Measurements from ENCODE around the gene DCP1A. TPM values are rescaled to one million over a fixed set of nuclear protein-coding genes. Genes with fewer than 3 reads are reported as not detected.
A peak's percentile ranks its signal among the peaks of the same experiment; 100 is the strongest.

Gene DCP1A
- total and polyA plus RNA-seq, 11 donors: 5.8 to 23.7 (median 16.3) TPM

- no peak for TF ChIP-seq POLR2A (IDR thresholded peaks at IDR 0.05)
- TF ChIP-seq CTCF (IDR thresholded peaks at IDR 0.05): no peak
- Histone ChIP-seq H3K4me3 (no peak overlapping the region), H3K27ac (peak overlapping the region in 1 of 12 donors; percentile 82), H3K36me3 (peaks cover 4 to 97% (median 78%) of the 10 kb centered on the region in 9 donors), H3K9me3 (no peaks in the 10 kb centered on the region), H3K27me3 (no peaks in the 10 kb centered on the region), H3K4me1 (peaks cover 0 to 49% (median 13%) of the 10 kb centered on the region in 12 donors)
- intact Hi-C loops (cut with DNase I): loop anchor here in 1 of 10 donors (5.0 kb wide), 1 partner anchor 37 kb away; no protein-coding TSS in a partner anchor
- ATAC-seq: no peak
- 84 to 97% (median 91%) methylated on average over 10 of the region's 10 CpGs for WGBS, 4 donors
- peak in 1 of 5 donors; percentile 10 for DNase-seq
Measured at GRCh38 chr3:53234841-53235232, 112.5 kb downstream of the DCP1A start.

- WGBS, 4 donors: 87 to 88% (median 88%) methylated on average over 13 to 15 of the region's 15 CpGs
Measured at GRCh38 chr3:53234130-53234840, 113.1 kb downstream of the DCP1A start.

More at GRCh38 chr3:53234130-53234840, 113.1 kb downstream of the DCP1A start:
- Histone ChIP-seq H3K9me3 (no peaks in the 10 kb centered on the region), H3K4me3 (no peak overlapping the region), H3K4me1 (peaks cover 0 to 44% (median 13%) of the 10 kb centered on the region in 12 donors), H3K27ac (peak overlapping the region in 2 of 12 donors; percentile 4 to 82), H3K36me3 (peaks cover 4 to 97% (median 78%) of the 10 kb centered on the region in 9 donors), H3K27me3 (no peaks in the 10 kb centered on the region)
- ATAC-seq (no peak), DNase-seq (peak in 1 of 5 donors; percentile 19)
- TF ChIP-seq CTCF (IDR thresholded peaks at IDR 0.05) (no peak), POLR2A (IDR thresholded peaks at IDR 0.05) (no peak)
- intact Hi-C loops (cut with DNase I): no loop called here

Other genes with a start within 250 kb of the DCP1A start
- 10 to 100 TPM in 3 of 9 donors, 1 to 10 TPM in 6; 5.4 to 16.2 (median 8.8) TPM for gene RFT1, start 217.1 kb downstream of the DCP1A start, total RNA-seq
- 1 to 10 TPM; 5.0 to 9.3 TPM for gene RFT1, start 217.1 kb downstream of the DCP1A start, polyA plus RNA-seq
- 10 to 100 TPM in 6 of 9 donors, 1 to 10 TPM in 3; 5.3 to 44.5 (median 11.6) TPM for gene PRKCD, start 186.3 kb downstream of the DCP1A start, total RNA-seq
- 10 to 100 TPM in 1 of 2 donors, 1 to 10 TPM in 1; 7.8 to 13.4 TPM for gene PRKCD, start 186.3 kb downstream of the DCP1A start, polyA plus RNA-seq
- 100 to 1,000 TPM in 1 of 9 donors, 10 to 100 TPM in 8; 20.6 to 111 (median 36.6) TPM for gene TKT, start 91.5 kb downstream of the DCP1A start, total RNA-seq
- gene TKT, start 91.5 kb downstream of the DCP1A start, polyA plus RNA-seq: 100 to 1,000 TPM in 1 of 2 donors, 10 to 100 TPM in 1; 23.8 to 111 TPM
- 1 to 10 TPM in 2 of 9 donors, under 1 TPM in 6, not detected in 1; 0.16 to 2.4 (median 0.46) TPM for gene CACNA1D, start 147.1 kb upstream of the DCP1A start, total RNA-seq
- gene CACNA1D, start 147.1 kb upstream of the DCP1A start, polyA plus RNA-seq: under 1 TPM; 0.06 to 0.27 TPM